Measurements from ENCODE around the gene EDIL3.

DNA sequence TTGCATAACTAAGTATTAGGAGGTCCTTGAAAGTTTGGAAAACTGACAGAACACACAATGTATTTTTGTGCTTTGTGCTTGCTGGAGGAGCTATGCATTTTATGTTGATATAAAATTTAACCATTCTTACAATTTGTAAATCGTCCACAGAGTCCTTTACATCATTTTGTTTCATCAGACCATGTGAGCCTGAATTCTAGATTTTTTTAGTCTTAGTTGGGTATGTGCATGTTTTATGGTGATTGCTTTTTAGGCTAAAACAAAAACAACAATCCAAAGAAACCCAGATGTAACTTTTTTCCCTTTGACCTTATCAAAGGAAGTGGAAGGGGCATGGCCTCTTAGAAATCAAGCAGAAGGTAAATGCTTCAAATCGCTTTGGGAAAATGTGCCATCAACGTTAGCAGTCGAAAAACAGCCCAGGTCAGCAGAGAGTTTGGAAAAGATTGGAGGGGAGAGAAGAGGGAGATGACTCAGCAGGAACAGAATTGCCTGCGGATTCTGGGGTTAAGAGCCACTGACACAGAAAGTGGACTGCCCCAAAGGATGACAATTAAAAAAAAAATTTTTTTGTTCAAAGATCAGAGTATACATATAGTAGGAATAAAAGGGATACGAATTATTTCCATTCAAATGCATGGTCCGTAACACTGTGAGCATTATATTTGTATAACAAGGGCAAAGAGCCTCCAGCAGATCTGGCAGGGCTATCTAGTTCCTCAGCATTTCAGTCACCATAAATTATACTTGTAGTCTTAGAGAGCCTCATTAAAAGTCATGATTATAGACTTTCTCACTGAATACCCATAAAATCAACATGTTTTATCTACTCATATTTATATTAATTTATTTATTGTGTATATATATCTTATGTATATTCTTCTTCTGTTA lies 410.5 kb downstream of the EDIL3 start:
- TF ChIP-seq CEBPB (IDR thresholded peaks at IDR 0.05; ENCODE audit: low read depth) (no peak), EZH2 (IDR thresholded peaks at IDR 0.05) (no peak), RAD21 (IDR thresholded peaks at IDR 0.05; ENCODE audit: low read depth) (no peak), CTCF (IDR thresholded peaks at IDR 0.05 in 2 of 3, conservative IDR thresholded peaks at IDR 0.05 in 1 of 3; ENCODE audit: borderline replicate concordance in 1 of 3, insufficient read depth in 1 of 3, low read depth in 2 of 3, low read length in 2 of 3) (no peak), ZNF274 (IDR thresholded peaks at IDR 0.05; ENCODE audit: low read depth, low read length) (no peak), POLR2A (IDR thresholded peaks at IDR 0.05; ENCODE audit: borderline replicate concordance, extremely low read depth, insufficient read depth, insufficient read length) (no peak), TCF7L2 (IDR thresholded peaks at IDR 0.05; ENCODE audit: borderline replicate concordance, extremely low read depth, insufficient read depth, insufficient read length) (no peak), ZFX (IDR thresholded peaks at IDR 0.05) (no peak), CBX3 (IDR thresholded peaks at IDR 0.05; ENCODE audit: low read depth) (no peak), FOSL1 (IDR thresholded peaks at IDR 0.05; ENCODE audit: low read depth) (no peak), POLR2AphosphoS5 (IDR thresholded peaks at IDR 0.05; ENCODE audit: low read depth, low read length) (no peak), REST (IDR thresholded peaks at IDR 0.05; ENCODE audit: low read depth) (no peak)
- TF ChIP-seq, protein P1, sequence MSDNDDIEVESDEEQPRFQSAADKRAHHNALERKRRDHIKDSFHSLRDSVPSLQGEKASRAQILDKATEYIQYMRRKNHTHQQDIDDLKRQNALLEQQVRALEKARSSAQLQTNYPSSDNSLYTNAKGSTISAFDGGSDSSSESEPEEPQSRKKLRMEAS (IDR thresholded peaks at IDR 0.05): no peak

Measured in HCT116 (cell line).